DMS79 treated with DMSO at 0.1 percent for 48 hours (cell line): Measurements from ENCODE around the gene RAC3.
A peak's percentile ranks its signal among the peaks of the same experiment; 100 is the strongest.
"Not testable (repeated sequence)": the region's sequence is repeated elsewhere in the genome, so short reads cannot be mapped to it uniquely, and the experiment has no call there.

ENCODE experiments used
- DNase-seq: peaks from one replicate; lab custom pipeline; 2025; lab: John Stamatoyannopoulos, UW

The RAC3 gene

GRCh38 chr17:82024859-82025258 lies 6.6 kb upstream of the RAC3 start:
- DNase-seq, result no peak

GRCh38 chr17:82025401-82026107 lies 5.9 kb upstream of the RAC3 start:
- no peak for DNase-seq

- no peak for DNase-seq
Observed at GRCh38 chr17:82028246-82028645, 3.2 kb upstream of the RAC3 start.

- no peak for DNase-seq
Observed at GRCh38 chr17:82028966-82029365, 2.5 kb upstream of the RAC3 start.

- DNase-seq, result peak; percentile 28
Observed at GRCh38 chr17:82029391-82029790, 2.1 kb upstream of the RAC3 start.

GRCh38 chr17:82029990-82030469 lies 1.4 kb upstream of the RAC3 start:
- no peak for DNase-seq

- peak; percentile 7 for DNase-seq
Observed at GRCh38 chr17:82030470-82031302, 792 bp upstream of the RAC3 start.

- DNase-seq, result no peak
Observed at GRCh38 chr17:82031885-82032627, 578 bp downstream of the RAC3 start.

- DNase-seq, result no peak
Observed at GRCh38 chr17:82033359-82034085, 2.0 kb downstream of the RAC3 start.

- DNase-seq, result no peak
Observed at GRCh38 chr17:82034371-82035011, 3.0 kb downstream of the RAC3 start.

- no peak for DNase-seq
Observed at GRCh38 chr17:82035488-82035887, 4.0 kb downstream of the RAC3 start.

- no peak for DNase-seq
Observed at GRCh38 chr17:82035956-82036633, 4.6 kb downstream of the RAC3 start.

GRCh38 chr17:82036634-82037091 lies 5.2 kb downstream of the RAC3 start:
- DNase-seq, result no peak

- DNase-seq, result peak; percentile 61
Observed at GRCh38 chr17:82037092-82037888, 5.8 kb downstream of the RAC3 start, which contains the start of gene DCXR. TSS of gene DCXR (minus strand) at chr17:82037697. CDS start at chr17:82037682, 15 bp downstream.

- DNase-seq, result no peak
Observed at GRCh38 chr17:82037889-82038195, 6.4 kb downstream of the RAC3 start.

- not testable (repeated sequence) for DNase-seq
Observed at GRCh38 chr17:82038796-82039409, 7.4 kb downstream of the RAC3 start.

GRCh38 chr17:82039695-82040299 lies 8.3 kb downstream of the RAC3 start:
- DNase-seq, result no peak

- no peak for DNase-seq
Observed at GRCh38 chr17:82041144-82041814, 9.8 kb downstream of the RAC3 start.
